AML-193 (cell line): ENCODE measurements around the gene TRIM21.
"Not testable (repeated sequence)": the region's sequence is repeated elsewhere in the genome, so short reads cannot be mapped to it uniquely, and the experiment has no call there.

Source experiments
- DNase-seq, 2 experiments: peaks; one replicate each; lab custom pipeline; 2025; lab: John Stamatoyannopoulos, UW

TRIM21 gene

GRCh38 chr11:4393209-4393857, at the start of gene TRIM21:
TSS of gene TRIM21 (minus strand) at chr11:4393702. CDS start at chr11:4390409, 3,293 bp downstream.
- peak; percentile 86 to 96 for DNase-seq

- DNase-seq: peak; percentile 87 to 90
Measured at GRCh38 chr11:4441515-4441914, 48.0 kb upstream of the TRIM21 start.

GRCh38 chr11:4436411-4436810, 42.9 kb upstream of the TRIM21 start:
- DNase-seq: peak; percentile 42 to 50

- peak; percentile 64 to 68 for DNase-seq
Measured at GRCh38 chr11:4433856-4434255, 40.4 kb upstream of the TRIM21 start.

- no peak for DNase-seq
Measured at GRCh38 chr11:4430051-4430450, 36.5 kb upstream of the TRIM21 start.

- DNase-seq: no peak
Measured at GRCh38 chr11:4418403-4418802, 24.9 kb upstream of the TRIM21 start.

GRCh38 chr11:4416816-4417215, 23.3 kb upstream of the TRIM21 start:
- no peak for DNase-seq

GRCh38 chr11:4416306-4416705, 22.8 kb upstream of the TRIM21 start:
- DNase-seq: no peak

GRCh38 chr11:4406206-4406605, 12.7 kb upstream of the TRIM21 start:
- DNase-seq: not testable (repeated sequence)

- DNase-seq: peak in 1 of 2 experiments; percentile 77
Measured at GRCh38 chr11:4393858-4394223, 339 bp upstream of the TRIM21 start.

GRCh38 chr11:4388221-4388620, 5.3 kb downstream of the TRIM21 start:
- no peak for DNase-seq

GRCh38 chr11:4385978-4386740, 7.3 kb downstream of the TRIM21 start:
- no peak for DNase-seq

GRCh38 chr11:4381901-4382300, 11.6 kb downstream of the TRIM21 start:
- no peak for DNase-seq

- no peak for DNase-seq
Measured at GRCh38 chr11:4375431-4376140, 17.9 kb downstream of the TRIM21 start.

GRCh38 chr11:4370166-4370565, 23.3 kb downstream of the TRIM21 start:
- DNase-seq: no peak

- no peak for DNase-seq
Measured at GRCh38 chr11:4368286-4368685, 25.2 kb downstream of the TRIM21 start, which contains the start of gene OR52B4. TSS of gene OR52B4 (minus strand) at chr11:4368386. CDS start at chr11:4368295, 91 bp downstream.

- DNase-seq: not testable (repeated sequence)
Measured at GRCh38 chr11:4348142-4348541, 45.4 kb downstream of the TRIM21 start.

GRCh38 chr11:4345366-4345765, 48.1 kb downstream of the TRIM21 start:
- not testable (repeated sequence) for DNase-seq
